Stimulated activated CD4-positive, alpha-beta T cell treated with anti-CD3 and anti-CD28 coated beads, Interleukin-12 subunit alpha, Interleukin-12 subunit beta, amount 100 ng/mL, for 4 hours (primary cell): ENCODE data around the gene SOX13.
"Not testable (repeated sequence)": the region's sequence is repeated elsewhere in the genome, so short reads cannot be mapped to it uniquely, and the experiment has no call there.

Source experiments
- DNase-seq: peaks from one replicate; pipeline ENCODE4 v3.0.0-alpha.2; 2020

SOX13 gene

DNA sequence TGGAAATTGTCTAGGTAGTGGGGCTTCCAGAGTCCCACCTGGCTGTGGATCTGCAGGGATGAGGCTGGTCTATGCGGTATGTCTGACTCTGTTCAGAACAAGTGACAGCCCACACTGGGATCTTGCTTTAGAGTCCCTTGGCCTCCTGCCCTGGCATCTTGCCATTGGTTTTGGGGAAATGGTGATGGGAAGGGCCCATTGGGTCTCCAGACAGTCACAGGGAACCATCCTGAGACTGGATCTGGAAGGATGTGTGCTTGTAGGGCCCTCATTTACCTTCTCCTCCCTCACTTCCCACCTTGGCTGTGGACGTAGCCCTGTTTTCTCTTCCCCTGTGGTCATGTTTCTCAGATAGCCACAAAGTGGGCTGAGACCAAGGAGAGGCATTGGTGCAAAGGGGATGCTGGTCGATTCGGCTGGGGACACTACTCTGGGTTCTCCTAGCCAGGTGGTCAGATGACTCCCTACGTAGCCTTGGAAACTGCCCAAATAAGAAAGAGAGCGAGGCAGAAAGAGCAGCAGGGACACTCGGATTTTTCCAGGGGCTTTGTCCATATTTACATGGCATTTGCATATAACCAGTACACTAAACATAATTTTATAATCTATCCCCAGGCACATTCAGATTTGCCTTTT lies 15.1 kb downstream of the SOX13 start:
- no peak for DNase-seq

DNA sequence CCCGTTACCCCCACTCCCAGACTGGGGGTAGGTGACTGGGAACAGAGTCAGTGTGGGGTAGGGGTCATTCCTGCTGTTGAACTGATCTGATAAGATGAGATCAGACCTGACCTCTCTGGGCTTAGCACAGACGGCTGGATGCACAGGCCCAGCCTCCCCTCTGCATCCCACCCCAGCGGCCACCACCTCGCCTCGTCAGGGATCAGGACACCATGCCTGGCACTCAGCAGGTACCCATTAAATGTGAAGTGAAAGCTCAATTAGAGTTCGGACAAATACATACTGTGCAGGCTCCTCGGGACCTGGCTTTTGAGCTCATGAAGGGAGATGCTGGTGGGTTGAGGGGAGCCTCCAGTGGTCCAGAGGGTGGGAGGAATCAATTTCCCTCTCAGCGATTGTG lies 15.7 kb downstream of the SOX13 start:
- no peak for DNase-seq

GRCh38 chr1:204089044-204089751 lies 16.3 kb downstream of the SOX13 start:
- no peak for DNase-seq

GRCh38 chr1:204090132-204090531 lies 17.2 kb downstream of the SOX13 start:
- not testable (repeated sequence) for DNase-seq

DNA sequence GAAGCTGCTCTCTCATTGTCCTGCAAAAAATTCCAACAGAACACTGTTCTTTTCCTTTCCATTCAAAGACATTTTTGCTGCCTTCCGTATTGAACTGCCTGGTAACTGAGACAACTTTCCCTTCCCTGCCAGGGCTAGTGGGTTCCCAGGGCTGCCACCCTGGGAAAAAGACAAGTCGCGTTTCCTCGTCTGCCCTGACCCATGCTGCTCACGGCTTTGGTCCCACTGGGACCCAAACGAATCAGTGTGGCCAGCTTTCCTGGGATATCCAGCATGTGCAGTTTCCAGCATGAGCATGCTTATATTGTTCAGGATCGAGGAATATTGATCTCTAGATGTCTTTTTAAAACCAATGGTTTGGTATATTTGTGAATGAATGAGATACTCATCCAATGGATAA lies 18.2 kb downstream of the SOX13 start:
- DNase-seq, result no peak

DNA sequence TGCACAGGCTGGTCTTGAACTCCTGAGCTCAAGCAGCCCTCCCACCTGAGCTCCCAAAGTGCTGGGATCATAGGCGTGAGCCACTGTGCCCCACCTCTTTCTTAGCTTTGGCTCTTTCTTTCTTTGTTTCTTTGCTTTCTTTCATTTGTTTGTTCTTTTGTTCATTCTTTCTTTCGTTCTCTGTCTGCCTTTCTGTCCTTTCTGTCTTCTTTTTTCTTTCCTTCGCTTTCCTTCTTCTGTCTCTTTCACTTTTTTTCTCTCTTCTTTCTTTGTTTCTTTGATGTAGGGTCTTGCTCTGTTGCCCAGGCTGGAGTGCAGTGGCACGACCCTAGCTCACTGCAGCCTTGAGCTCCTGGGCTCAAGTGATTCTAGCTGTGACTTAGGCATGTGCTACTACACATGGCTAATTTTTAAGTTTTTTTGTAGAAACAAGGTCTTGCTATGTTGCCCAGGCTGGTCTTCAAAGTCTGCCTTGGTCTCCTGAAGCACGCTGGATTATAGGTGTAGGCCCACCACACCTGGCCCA lies 18.9 kb downstream of the SOX13 start:
- DNase-seq, result no peak

- DNase-seq, result no peak
Observed at GRCh38 chr1:204092632-204093420, 19.9 kb downstream of the SOX13 start.

GRCh38 chr1:204093421-204093717 lies 20.5 kb downstream of the SOX13 start:
- DNase-seq, result no peak

GRCh38 chr1:204093781-204094180 lies 20.9 kb downstream of the SOX13 start:
- no peak for DNase-seq

DNA sequence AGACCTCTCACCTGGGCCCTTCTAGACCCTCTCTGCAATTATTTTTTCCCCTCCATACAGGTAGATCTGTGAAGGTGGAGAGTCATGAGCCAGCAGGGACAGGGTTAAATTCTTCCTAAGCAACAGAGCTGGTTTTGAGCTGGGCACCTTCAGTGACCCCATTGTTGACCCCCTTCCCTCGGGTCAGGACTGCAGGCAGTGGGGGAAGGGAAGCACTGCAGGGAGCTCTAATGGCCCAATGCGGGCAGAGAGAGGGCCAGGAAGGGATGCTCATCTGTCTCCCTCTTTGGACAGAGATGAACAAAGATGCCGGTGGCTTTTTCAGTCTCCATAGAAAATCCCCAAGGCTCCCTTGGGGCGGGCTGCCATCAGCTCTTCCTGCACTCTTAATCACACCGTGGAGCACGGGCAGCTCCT lies 21.4 kb downstream of the SOX13 start:
- DNase-seq, result no peak

GRCh38 chr1:204094856-204095634 lies 22.1 kb downstream of the SOX13 start:
- no peak for DNase-seq

DNA sequence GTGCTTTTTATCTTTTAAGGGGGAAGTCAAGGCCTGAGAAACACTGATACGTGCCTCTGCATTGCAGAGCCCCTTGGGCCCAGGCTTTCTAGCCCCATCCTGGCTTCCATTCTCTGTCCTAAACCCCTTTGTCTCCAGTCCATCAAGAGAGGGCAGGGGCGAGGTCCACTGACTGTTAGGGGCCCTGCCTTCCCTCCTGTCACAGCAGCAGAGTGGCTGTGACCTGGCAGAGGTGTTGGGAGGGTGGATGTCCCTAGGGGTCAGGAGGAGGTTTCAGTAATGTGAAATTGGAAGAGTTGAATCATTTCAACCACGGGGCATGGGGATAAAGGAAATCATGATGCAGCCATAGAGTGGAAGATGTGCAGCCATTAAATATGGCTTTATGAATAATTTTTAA lies 24.0 kb downstream of the SOX13 start:
- no peak for DNase-seq

DNA sequence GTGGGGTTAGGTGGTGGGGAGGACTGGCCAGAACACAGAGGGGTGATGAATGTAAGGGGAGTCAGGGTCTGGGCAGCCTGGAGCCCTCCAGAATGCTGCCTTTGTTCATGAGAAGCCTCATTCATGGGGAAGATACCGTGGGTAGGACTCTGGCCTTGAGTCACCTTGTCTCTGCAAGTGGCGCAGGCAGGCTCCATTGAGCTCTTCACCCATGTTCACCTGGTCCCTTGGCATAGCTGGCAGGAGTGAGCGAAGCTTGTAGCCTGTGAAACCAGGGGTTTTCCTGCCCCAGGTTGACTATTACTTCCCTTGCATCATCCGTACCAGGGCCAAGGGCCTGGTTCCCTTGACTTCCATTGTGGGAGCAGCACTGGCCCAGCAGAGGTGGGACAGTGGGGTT lies 25.8 kb downstream of the SOX13 start:
- DNase-seq, result no peak

- not testable (repeated sequence) for DNase-seq
Observed at GRCh38 chr1:204099754-204100153, 26.8 kb downstream of the SOX13 start.

DNA sequence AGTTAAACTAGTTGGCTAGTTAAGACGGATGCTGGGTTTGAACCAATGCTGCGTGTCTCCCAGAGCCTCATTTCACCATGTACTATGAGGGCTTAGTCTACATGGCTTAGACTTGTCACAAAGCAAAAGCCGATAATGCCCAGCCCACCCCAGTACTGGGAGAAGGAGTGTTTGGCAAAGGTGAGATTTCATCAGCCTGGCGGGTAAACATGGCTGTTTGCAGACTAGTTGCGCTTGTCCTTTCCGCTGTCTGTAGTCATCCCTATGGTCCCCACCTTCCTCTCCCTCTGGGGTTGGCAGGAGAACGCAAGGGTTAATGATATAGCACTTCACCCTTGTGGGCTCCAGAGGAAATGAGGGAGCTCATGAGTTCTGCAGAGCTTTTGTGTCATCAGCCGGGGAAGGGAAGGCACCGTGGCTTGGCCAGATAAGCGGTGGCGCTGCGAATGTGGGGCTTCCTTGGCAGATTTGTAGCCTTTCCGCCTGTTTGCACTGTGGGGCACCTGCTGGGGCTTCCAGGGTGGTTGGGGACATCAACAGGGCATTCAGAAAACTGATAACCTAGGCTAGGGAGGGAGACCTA lies 29.2 kb downstream of the SOX13 start:
- DNase-seq, result no peak

GRCh38 chr1:204102739-204103430 lies 30.0 kb downstream of the SOX13 start:
- DNase-seq, result no peak

DNA sequence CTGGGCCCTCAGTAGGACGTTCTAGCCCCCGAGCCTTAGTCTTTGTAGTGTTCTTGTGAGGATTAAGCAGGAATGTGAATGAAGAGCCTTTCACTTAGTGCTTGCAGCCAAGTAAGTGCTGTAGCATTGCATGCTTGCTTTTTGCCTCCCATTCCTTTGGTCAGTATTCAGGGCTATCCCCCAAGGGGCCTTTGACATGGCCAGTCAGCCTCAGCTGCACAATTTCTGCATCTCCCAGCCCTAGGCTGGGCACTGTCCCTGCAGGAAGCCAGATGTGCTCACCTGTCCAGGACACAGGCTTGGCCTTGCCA lies 30.5 kb downstream of the SOX13 start:
- no peak for DNase-seq

GRCh38 chr1:204104331-204105130 lies 31.6 kb downstream of the SOX13 start:
- no peak for DNase-seq

- no peak for DNase-seq
Observed at GRCh38 chr1:204105131-204105515, 32.2 kb downstream of the SOX13 start.

- DNase-seq, result no peak
Observed at GRCh38 chr1:204106825-204107224, 33.9 kb downstream of the SOX13 start.

GRCh38 chr1:204107892-204108291 lies 35.0 kb downstream of the SOX13 start:
- no peak for DNase-seq
